H1 (cell line): ENCODE measurements around the gene VSTM4. TPM values are rescaled to one million over a fixed set of nuclear protein-coding genes. Genes with fewer than 3 reads are reported as not detected.

Experiments used
- FOSL1 ChIP-seq: IDR thresholded peaks from 2 replicates; pipeline ENCODE4 v1.6.1; 2011; ENCODE audit warnings: mild to moderate bottlenecking, low read depth, low read length, moderate library complexity; ENCODE audit not compliant: insufficient read depth
- GABPA ChIP-seq: IDR thresholded peaks from 2 replicates; pipeline ENCODE4 v1.6.1; 2011; ENCODE audit warnings: mild to moderate bottlenecking, low read length, moderate library complexity, borderline replicate concordance; ENCODE audit not compliant: insufficient read depth
- SRF ChIP-seq: IDR thresholded peaks from 2 replicates; pipeline ENCODE4 v1.6.1; 2011; ENCODE audit warnings: mild to moderate bottlenecking, low read depth, low read length, moderate library complexity
- SUZ12 ChIP-seq: fragments of 200-600 bp; sonication (generic); IDR thresholded peaks from 2 replicates; pipeline ENCODE4 v1.6.1; 2012; ENCODE audit warnings: mild to moderate bottlenecking, inconsistent platforms, low read length, moderate library complexity, mixed read lengths
- polyA plus RNA-seq, 7 experiments: library from polyadenylated mRNA; depleted of rRNA in 3 of 7; stranded (reverse) in 5 of 7; unstranded in 2 of 7; fragments of >200 nt in 5 of 7; fragments of 200-250 nt in 2 of 7; gene quantifications; 1 replicate in 5 of 7; 2 replicates in 1 of 7; 4 replicates in 1 of 7; pipeline versions ENCODE4 v1.2.1 to v1.2.3, GENCODE V29; 2011 to 2013; ENCODE audit warnings: missing spikeins in 2 of 7, mixed read lengths in 2 of 7
- total RNA-seq: library from RNA; stranded (reverse); fragmentation: NEBNext Ultra II Directional; extraction: Animal tissue kit (Norgen Biotek cat#: 25700); gene quantifications from 2 replicates; pipeline ENCODE4 v1.2.1, GENCODE V29; 2021
- TF ChIP-seq, protein P1 (sequence below): IDR thresholded peaks from 2 replicates; pipeline ENCODE4 v1.6.1; 2011; ENCODE audit warnings: low read length, improper control_type of control experiment

VSTM4 gene
- total and polyA plus RNA-seq, 2 of the 8 experiments (the other 6 are each of a cell fraction or from before 2014, with no cell fraction given), result 0.48 to 0.73 TPM

DNA sequence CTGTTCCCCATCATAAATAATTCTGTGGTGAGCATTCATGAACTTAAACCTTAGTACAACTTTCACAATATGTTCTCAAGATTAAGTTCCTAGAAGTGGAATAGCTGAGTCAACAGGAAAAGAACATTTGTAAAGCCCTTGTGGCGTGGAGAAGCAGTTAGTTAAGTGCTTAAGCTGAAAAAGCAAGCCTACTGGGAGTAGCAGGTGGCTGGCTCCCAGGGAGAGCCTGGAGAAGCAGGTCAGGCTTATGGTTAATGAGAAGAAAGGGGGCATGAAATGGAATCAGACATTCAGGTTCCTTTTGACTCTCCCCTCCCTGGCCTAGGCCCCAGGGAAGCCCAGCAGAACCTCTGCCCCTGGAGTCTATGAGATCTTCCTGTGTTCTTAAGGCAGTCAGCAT, 35.3 kb downstream of the VSTM4 start (continued):
- TF ChIP-seq, protein P1, sequence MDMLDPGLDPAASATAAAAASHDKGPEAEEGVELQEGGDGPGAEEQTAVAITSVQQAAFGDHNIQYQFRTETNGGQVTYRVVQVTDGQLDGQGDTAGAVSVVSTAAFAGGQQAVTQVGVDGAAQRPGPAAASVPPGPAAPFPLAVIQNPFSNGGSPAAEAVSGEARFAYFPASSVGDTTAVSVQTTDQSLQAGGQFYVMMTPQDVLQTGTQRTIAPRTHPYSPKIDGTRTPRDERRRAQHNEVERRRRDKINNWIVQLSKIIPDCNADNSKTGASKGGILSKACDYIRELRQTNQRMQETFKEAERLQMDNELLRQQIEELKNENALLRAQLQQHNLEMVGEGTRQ, result no peak
- TF ChIP-seq FOSL1 (no peak), GABPA (no peak), SUZ12 (no peak), SRF (no peak)
